ENCODE measurements around the gene APOA1.

DNA sequence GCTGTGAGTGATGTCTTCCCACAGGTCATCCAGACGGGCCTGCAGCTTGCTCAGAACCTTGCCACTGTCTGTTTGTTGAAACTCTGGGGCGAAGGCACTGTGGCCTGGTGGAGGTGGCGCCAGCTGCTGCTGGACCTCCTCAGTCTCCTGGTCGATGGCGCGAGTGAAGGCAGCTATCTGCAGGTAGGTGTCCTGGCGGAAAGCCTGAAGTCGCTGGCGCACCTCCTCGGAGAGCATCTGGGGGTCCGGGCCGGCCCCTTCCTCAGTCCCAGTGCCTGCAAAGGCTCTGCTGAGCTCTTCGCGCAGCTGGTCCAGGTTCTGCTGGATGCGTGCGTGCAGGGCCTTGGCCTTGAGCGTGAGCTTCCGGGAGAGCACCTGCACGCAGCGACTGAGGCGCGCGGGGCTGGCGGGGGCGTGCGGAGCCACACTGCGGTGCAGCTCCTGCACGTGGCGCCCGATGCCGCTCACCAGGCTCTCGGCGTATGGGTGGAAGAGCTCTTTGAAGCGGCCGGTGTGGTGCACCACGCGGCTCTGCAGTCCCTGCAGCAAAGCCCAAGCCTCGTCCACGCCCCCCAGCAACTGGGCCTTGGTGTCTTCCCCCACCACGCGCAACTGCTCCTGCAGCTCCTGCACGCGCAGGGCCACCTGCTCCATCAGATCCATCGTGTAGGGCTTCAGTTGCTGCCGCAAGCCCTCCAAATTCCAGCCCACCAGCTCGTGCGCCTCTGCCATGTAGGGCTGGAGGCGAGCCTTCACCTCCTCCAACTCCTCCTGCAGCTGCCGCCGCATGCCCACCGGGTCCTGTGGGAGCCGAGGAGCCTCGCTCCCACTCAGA is 47.0 kb downstream of the APOA1 start:
- TF ChIP-seq, protein P1, sequence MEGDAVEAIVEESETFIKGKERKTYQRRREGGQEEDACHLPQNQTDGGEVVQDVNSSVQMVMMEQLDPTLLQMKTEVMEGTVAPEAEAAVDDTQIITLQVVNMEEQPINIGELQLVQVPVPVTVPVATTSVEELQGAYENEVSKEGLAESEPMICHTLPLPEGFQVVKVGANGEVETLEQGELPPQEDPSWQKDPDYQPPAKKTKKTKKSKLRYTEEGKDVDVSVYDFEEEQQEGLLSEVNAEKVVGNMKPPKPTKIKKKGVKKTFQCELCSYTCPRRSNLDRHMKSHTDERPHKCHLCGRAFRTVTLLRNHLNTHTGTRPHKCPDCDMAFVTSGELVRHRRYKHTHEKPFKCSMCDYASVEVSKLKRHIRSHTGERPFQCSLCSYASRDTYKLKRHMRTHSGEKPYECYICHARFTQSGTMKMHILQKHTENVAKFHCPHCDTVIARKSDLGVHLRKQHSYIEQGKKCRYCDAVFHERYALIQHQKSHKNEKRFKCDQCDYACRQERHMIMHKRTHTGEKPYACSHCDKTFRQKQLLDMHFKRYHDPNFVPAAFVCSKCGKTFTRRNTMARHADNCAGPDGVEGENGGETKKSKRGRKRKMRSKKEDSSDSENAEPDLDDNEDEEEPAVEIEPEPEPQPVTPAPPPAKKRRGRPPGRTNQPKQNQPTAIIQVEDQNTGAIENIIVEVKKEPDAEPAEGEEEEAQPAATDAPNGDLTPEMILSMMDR (IDR thresholded peaks at IDR 0.05) = no peak
- TF ChIP-seq POLR2A (IDR thresholded peaks at IDR 0.05) = no peak
- no peak for TF ChIP-seq EP300 (IDR thresholded peaks at IDR 0.05)

Data from sigmoid colon (tissue), 4 donors.